MM.1S (cell line): Measurements from ENCODE around the gene TRPC6.

Source experiments
- EZH2phosphoT487 ChIP-seq: fragments of 300-600 bp; sonication (generic); IDR thresholded peaks from 2 replicates; pipeline ENCODE4 v1.6.1; 2018; ENCODE audit warnings: antibody characterized with exemption, low read length
- TF ChIP-seq, protein P1 (sequence below): fragments of 300-600 bp; sonication (generic); IDR thresholded peaks from 2 replicates; pipeline ENCODE4 v1.5.1; 2016; ENCODE audit warnings: antibody characterized with exemption, low read length, mixed read lengths

DNA sequence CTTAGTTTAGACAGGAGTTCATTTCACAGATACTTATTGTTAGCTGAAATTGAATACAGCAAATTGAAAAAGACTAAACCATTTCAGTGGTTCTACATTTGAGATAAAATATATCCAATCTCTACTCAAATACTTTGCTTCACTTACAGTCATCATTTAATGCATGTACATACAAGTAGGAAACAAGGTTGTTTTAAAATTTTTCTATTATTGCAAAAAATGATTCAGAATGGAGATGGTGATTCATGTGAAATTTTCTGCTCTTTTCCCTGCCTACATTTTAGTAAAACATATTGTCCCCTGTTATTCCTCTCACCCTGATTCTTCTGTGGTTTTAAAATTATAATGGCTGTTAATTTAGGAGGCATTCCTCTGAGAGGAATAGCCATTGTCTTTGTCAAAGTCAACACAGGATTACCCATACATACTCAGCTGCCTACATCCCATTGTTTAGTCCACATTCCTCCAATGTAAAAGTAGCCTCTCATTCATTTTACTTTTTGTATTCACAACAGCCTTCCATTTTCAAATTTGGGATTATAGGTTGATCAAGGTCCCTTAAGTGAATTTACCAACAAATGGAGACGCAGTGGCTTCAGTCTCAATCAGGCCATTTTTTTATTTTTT, 60.1 kb downstream of the TRPC6 start:
- TF ChIP-seq, protein P1, sequence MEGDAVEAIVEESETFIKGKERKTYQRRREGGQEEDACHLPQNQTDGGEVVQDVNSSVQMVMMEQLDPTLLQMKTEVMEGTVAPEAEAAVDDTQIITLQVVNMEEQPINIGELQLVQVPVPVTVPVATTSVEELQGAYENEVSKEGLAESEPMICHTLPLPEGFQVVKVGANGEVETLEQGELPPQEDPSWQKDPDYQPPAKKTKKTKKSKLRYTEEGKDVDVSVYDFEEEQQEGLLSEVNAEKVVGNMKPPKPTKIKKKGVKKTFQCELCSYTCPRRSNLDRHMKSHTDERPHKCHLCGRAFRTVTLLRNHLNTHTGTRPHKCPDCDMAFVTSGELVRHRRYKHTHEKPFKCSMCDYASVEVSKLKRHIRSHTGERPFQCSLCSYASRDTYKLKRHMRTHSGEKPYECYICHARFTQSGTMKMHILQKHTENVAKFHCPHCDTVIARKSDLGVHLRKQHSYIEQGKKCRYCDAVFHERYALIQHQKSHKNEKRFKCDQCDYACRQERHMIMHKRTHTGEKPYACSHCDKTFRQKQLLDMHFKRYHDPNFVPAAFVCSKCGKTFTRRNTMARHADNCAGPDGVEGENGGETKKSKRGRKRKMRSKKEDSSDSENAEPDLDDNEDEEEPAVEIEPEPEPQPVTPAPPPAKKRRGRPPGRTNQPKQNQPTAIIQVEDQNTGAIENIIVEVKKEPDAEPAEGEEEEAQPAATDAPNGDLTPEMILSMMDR, result no peak
- TF ChIP-seq EZH2phosphoT487, result no peak
